Measurements from ENCODE around the gene PIM1.
"Not testable (repeated sequence)": the region's sequence is repeated elsewhere in the genome, so short reads cannot be mapped to it uniquely, and the experiment has no call there.

Gene PIM1

GRCh38 chr6:37190159-37190535, 20.2 kb downstream of the PIM1 start:
- no peak for DNase-seq (ENCODE audit: low spot score)

GRCh38 chr6:37192666-37193065, 22.7 kb downstream of the PIM1 start:
- DNase-seq (ENCODE audit: low spot score) = no peak

- not testable (repeated sequence) for DNase-seq (ENCODE audit: low spot score)
These were observed 24.9 kb downstream of the PIM1 start for GRCh38 chr6:37194886-37195285.

- DNase-seq (ENCODE audit: low spot score) = not testable (repeated sequence)
These were observed 26.5 kb downstream of the PIM1 start for GRCh38 chr6:37196451-37196850.

DNA sequence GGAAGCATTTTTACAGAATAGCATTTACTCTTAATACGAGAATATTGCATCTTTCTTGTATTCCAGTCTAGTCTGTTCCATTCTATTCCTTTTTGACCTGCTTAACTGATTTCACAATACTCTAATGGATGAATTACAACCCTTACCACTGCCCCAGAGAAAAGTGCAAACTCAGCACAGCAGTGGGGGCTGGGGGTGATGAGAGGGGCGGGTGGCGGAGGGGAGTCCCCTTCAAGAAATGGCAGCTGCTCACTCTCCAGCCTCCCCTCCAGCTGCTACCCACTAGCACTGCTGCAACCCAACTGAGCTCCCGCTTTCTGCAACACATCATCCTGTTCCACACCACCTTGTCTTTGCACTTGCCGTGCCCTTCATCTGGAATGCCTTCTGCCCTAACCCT, 30.1 kb downstream of the PIM1 start:
- no peak for DNase-seq (ENCODE audit: low spot score)

- no peak for DNase-seq (ENCODE audit: low spot score)
These were observed 31.8 kb downstream of the PIM1 start for GRCh38 chr6:37201726-37202125.

- no peak for DNase-seq (ENCODE audit: low spot score)
These were observed 33.0 kb downstream of the PIM1 start for GRCh38 chr6:37202788-37203491.

GRCh38 chr6:37204014-37204751, 34.2 kb downstream of the PIM1 start:
- no peak for DNase-seq (ENCODE audit: low spot score)

DNA sequence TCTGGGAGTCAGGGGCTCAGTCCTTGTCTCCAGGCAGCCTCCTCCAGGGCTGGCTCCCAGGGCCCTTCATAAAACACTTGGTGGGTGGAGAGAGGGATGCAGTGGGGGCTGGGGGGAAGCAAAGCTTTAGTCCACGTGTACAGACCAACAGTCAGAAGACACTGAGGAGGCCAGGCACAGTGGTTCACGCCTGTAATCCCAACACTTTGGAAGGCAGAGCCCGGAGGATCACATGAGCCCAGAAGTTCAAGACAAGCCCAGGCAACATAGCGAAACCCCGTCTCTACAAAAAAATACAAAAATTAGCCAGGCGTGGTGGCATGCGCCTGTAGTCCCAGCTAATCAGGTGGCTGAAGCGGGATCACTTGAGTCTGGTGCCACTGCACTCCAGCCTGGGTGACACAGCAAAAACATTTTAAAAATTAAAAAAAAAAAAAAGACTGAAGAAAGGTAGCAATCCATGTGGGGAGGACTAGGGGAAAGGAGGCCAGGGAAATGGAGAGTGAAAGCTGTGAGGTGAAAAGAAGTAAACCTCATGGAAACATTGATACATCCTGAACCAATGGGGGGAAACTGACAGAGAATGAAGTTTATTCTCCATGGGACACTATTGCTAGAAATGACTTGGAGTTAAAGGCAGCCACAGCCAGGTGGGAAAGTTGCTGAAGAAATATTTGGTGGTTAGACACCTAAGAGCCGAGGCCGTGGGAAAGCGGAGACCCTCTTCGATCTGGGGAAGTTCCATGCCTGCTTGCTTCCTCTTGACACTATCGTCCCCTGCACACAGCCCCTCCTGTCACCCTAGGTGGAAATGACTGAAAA, 35.4 kb downstream of the PIM1 start:
- no peak for DNase-seq (ENCODE audit: low spot score)

GRCh38 chr6:37205997-37206340, 36.0 kb downstream of the PIM1 start:
- DNase-seq (ENCODE audit: low spot score) = no peak

GRCh38 chr6:37206622-37207021, 36.7 kb downstream of the PIM1 start:
- DNase-seq (ENCODE audit: low spot score) = no peak

GRCh38 chr6:37207903-37208456, 38.0 kb downstream of the PIM1 start:
- peak; percentile 91 for DNase-seq (ENCODE audit: low spot score)

DNA sequence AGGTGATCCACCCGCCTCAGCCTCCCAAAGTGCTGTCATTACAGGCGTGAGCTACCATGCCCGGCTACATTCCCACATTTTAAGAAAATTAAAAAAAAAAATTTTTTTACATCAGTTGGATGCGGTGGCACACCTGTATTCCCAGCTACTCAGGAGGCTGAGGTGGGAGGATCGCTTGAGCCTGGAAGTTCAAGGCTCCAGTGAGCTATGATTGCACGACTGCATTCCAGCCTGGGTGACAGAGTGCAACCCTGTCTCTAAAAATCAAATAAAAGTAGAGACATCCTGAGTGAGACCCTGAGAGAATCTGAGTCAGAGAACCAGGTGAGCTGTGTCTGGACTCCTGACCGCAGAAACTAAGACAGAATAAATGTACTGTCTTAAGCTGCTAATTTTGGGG, 38.8 kb downstream of the PIM1 start:
- DNase-seq (ENCODE audit: low spot score) = no peak

GRCh38 chr6:37209461-37210205, 39.7 kb downstream of the PIM1 start:
- DNase-seq (ENCODE audit: low spot score) = no peak

GRCh38 chr6:37210313-37210968, 40.5 kb downstream of the PIM1 start:
- DNase-seq (ENCODE audit: low spot score) = peak; percentile 88

- no peak for DNase-seq (ENCODE audit: low spot score)
These were observed 42.3 kb downstream of the PIM1 start for GRCh38 chr6:37212268-37212667.

DNA sequence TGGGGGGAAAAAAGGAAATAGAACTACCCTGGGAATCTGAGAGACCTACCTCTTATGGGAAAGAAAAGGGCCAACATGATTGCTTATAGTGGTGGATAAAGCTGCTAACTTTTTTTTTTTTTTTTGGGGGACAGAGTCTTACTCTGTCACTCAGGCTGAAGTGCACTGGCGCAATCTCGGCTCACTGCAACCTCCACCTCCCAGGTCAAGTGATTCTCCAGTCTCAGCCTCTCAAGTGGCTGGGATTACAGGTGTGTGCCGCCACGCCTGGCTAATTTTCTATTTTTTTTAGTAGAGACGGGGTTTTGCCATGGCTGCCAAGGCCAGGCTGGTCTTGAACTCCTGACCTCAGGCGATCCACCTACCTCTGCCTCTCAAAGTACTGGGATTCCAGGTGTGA, 48.1 kb downstream of the PIM1 start:
- DNase-seq (ENCODE audit: low spot score) = no peak

GRCh38 chr6:37218511-37218910, 48.6 kb downstream of the PIM1 start:
- no peak for DNase-seq (ENCODE audit: low spot score)

GRCh38 chr6:37221585-37222124, 51.7 kb downstream of the PIM1 start:
- no peak for DNase-seq (ENCODE audit: low spot score)

GRCh38 chr6:37222125-37222967, 52.4 kb downstream of the PIM1 start:
- peak; percentile 94 for DNase-seq (ENCODE audit: low spot score)
